ENCODE measurements around the gene NEUROG1.

The NEUROG1 gene

GRCh38 chr5:135564331-135564730 lies 28.6 kb upstream of the NEUROG1 start:
- DNase-seq (ENCODE audit: low read depth in 3 of 3) = no peak

GRCh38 chr5:135561266-135561665 lies 25.5 kb upstream of the NEUROG1 start:
- DNase-seq (ENCODE audit: low read depth in 3 of 3) = no peak

DNA sequence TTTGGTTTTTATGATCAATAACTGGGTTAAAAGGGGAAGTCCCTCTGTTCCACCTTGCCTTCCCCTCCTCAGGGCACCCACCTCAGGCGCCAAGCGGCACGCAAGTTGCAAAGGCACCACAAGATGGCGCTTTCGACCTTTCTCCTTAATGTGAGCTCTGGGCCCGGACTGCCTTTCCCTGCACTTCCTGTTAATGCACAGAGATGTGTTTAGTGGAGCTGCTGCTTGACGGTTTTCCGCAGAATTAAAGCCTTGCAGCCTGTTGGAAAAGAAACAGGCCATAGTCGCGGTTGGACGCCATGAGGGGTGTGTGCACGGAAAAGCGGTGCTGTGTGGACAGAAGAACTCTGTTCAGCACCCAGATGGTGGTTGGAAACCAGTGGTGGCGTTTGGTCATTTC lies 25.1 kb upstream of the NEUROG1 start:
- peak; percentile 66 to 69 (median 67) for DNase-seq (ENCODE audit: low read depth in 3 of 3)

GRCh38 chr5:135559354-135559753 lies 23.6 kb upstream of the NEUROG1 start:
- DNase-seq (ENCODE audit: low read depth in 3 of 3) = no peak

DNA sequence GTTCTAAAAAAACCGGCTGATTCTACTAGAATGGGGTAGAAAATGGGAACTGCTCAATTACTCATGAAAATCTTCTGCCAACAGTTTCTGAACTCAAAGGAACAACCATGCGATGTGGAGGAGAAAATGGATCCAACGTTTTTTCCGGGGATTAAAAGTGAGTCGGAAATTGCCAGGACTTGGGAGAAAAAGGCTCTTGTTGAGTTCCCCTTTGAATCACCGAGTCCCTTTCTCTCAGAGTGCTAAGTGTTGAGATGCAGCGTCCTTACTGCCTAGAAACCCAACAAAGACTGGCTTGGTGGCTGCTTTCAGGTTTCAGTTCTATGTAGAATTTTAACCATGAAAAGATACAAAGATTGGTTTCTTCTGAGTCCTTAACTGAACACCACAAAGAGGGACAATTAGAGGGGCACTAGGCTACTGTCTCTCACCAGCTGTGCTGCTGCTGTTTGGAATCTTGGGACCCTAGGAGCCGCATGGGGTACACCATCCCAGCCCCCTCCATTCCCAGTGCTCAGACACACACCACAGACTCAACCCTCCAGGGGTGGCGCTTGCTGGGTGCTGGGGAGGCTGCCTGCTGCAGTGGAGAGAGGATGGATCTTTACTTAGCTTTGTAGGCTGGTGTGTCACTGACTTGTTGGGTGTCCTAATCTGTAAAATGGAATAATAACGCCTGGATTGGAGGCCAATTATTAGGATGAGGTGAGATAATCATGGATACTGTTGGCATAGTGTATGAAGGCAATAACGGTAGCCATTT lies 21.5 kb upstream of the NEUROG1 start:
- no peak for DNase-seq (ENCODE audit: low read depth in 3 of 3)

- DNase-seq (ENCODE audit: low read depth in 3 of 3) = no peak
Measured at GRCh38 chr5:135556620-135557019, 20.9 kb upstream of the NEUROG1 start.

GRCh38 chr5:135555530-135555929 lies 19.8 kb upstream of the NEUROG1 start:
- no peak for DNase-seq (ENCODE audit: low read depth in 3 of 3)

- DNase-seq (ENCODE audit: low read depth in 3 of 3) = no peak
Measured at GRCh38 chr5:135553688-135554462, 18.1 kb upstream of the NEUROG1 start.

DNA sequence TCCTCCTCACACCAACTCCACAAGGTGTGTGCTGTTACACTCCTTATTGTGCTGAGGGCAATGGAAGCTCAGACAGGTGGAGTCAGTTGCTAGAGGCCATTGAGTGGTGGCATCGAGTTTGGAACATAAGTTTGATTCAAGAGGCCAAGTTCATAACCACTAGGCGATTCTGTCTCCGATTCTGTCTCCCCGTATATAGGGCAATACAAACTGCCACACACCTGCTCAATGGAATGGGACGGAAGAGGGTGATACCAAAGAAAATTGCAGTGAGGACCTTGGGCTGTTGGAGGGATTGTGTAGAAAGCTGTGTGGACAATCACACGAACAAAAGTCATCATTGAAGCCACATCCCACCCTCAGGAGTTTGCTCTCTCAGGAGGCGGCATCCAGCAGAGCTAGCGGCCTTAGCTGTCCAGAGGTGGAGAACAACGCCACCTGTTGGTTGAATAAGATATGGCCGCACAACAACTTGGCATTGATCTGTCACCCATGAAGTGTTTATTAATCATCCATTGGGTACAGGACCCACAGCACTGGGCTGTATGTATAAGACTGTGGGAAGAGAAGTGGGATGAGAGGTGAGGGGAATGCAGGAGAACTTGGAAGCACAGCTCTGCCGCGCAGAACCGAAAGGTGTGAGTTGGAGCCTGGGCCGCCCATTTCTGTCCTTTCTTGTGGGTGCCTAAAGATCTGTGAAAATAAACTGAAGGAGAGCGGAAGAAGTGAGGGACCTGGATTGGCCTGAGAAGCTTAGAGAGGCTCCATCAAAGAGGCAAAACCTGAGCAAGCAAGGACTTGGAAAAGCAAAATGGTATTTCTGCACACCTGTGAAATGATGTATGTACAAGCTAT lies 16.1 kb upstream of the NEUROG1 start:
- peak; percentile 35 to 58 (median 38) for DNase-seq (ENCODE audit: low read depth in 3 of 3)

DNA sequence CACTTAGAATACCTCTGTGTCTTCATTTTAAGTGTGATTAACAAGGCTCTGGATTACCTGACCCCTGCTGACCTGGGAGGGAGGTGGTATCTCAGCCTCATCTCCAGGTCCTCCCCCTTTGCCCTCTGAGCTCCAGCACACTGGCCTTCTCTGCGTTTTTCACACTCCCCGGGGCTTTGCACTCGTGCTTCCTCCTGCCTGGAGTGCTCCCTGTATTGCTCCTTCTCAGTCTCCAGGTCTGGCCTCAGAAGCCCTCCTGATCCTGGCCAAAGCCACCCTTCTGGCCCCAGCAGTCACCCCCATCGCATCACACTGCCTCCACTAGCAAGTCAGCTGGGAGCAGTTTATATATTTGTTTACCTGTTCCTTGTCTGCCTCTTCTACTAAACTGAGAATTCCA lies 13.6 kb upstream of the NEUROG1 start:
- no peak for DNase-seq (ENCODE audit: low read depth in 3 of 3)

DNA sequence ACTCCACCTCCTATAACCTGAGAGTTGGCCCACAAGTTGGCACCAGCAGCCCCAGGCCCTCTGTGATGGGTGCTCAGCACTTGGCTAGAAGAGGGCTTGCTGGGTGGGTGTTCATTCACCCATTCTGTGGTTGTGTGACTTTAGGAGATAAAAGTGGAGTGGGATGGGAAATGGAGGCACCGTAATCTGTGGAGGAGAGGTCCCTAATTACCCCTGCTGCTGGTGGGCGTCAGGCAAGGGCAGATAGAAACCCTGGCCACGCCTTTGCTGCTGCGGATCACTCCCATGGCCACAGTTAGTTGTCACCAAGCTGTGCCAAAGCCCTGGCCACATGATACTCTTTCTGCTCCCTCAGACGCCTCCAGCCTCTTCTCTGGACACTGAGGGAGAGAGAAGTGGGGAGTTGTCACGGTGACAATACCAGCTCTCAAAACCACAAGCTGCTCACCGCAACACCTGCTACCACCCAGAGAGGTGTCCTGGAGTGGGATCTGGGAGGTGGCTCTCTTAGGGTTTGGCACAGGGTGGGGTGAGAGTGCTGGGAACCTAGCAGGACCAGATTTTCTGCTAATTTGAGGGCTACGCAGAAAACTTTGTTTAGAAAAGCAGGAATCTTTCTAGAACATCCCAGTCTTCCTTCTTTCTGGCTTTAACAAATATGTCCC lies 12.0 kb upstream of the NEUROG1 start:
- DNase-seq (ENCODE audit: low read depth in 3 of 3) = no peak

GRCh38 chr5:135546912-135547311 lies 11.1 kb upstream of the NEUROG1 start:
- no peak for DNase-seq (ENCODE audit: low read depth in 3 of 3)

DNA sequence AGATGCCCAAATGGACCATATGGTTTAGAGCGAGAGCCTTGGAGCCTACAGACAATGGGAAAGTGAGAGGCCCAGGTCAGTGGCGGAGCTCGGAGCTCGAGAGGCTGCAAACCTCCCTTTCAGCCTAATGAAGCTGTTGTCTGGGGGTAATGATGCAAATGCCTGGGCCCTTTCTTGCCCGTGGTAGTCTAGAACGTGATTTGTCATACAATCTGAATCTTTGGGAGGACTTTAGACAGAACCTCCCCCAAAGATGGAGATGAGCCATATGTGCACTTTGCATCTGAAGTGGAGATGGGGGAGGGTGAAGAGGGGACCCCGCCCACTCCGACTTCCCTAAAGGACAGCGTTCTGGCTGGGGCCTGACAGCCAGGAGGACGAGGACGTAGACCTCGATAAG lies 10.3 kb upstream of the NEUROG1 start:
- no peak for DNase-seq (ENCODE audit: low read depth in 3 of 3)

DNA sequence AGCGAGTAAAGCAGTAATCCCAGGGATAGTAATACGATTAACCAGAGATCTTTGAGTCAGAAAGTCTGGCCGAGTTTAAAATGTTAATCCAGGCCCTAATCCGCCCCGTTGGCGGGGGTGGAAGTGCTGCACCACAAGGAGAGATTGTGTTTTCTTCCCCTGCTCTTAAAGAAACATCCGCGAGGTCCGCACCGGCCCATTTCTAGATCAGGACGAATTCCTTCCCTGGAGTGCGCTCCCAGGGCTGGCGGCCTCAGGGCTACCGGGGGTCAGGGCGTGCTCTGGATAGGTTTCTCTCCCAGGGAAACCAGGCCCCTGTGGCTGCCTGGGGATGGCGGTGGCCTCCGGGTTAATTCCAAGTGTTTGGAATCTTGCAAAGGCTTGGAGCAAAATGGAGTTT lies 9.3 kb upstream of the NEUROG1 start:
- DNase-seq (ENCODE audit: low read depth in 3 of 3) = no peak

GRCh38 chr5:135543485-135544304 lies 7.9 kb upstream of the NEUROG1 start:
- no peak for DNase-seq (ENCODE audit: low read depth in 3 of 3)

- DNase-seq (ENCODE audit: low read depth in 3 of 3) = no peak
Measured at GRCh38 chr5:135543001-135543484, 7.3 kb upstream of the NEUROG1 start.

GRCh38 chr5:135541807-135542502 lies 6.2 kb upstream of the NEUROG1 start:
- DNase-seq (ENCODE audit: low read depth in 3 of 3) = no peak

- no peak for DNase-seq (ENCODE audit: low read depth in 3 of 3)
Measured at GRCh38 chr5:135539430-135540005, 3.8 kb upstream of the NEUROG1 start.

GRCh38 chr5:135538261-135538660 lies 2.5 kb upstream of the NEUROG1 start:
- DNase-seq (ENCODE audit: low read depth in 3 of 3) = no peak

DNA sequence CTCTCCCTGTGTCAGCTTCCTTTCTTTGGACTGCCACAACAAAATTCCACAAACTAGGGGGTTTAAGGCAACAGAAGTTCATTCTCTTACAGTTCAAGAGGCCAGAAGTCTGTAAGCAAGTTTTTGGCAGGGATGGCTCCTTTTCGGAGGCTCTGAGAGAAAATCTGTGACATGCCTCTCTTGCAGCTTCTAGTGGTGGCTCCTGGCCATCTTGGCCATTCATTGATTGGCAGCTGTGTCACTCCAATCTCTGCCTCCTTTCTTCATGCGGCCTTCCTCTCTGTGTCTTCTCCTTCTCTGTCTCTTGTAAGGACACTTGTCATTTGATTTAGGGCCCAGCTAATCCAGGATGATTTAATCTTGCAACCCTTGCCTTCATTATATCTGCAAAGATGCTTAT lies 2.0 kb upstream of the NEUROG1 start:
- DNase-seq (ENCODE audit: low read depth in 3 of 3) = no peak

Data from stimulated activated CD4-positive, alpha-beta T cell treated with anti-CD3 and anti-CD28 coated beads, TNF-alpha, amount 100 ng/mL, for 48 hours (primary cell).